ENCODE results near the gene LOXL4. TPM values are rescaled to one million over a fixed set of nuclear protein-coding genes. Genes with fewer than 3 reads are reported as not detected.

The LOXL4 gene
- total RNA-seq, 4 donors from 2014 or later = 1.9 to 6.4 (median 2.8) TPM

DNA sequence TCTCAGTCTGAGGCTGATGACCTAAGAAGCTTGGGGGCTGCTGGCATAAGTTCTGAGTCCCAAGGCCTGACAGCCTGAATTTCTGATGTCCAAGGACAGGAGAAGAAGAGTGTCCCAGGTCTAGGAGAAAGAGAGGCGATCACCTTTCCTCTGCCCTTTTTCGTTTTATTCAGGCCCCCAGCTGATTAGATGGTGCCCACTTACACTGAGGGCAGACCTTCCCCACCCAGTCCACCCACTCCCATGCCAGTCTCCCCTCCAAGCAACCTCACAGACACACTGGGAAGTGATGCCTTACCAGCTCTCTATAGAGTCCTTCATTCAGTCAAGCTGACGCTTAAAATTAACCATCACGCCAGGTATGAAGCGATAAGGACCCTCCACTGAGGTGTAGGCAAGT is 19.3 kb upstream of the LOXL4 start:
- TF ChIP-seq, protein P1, sequence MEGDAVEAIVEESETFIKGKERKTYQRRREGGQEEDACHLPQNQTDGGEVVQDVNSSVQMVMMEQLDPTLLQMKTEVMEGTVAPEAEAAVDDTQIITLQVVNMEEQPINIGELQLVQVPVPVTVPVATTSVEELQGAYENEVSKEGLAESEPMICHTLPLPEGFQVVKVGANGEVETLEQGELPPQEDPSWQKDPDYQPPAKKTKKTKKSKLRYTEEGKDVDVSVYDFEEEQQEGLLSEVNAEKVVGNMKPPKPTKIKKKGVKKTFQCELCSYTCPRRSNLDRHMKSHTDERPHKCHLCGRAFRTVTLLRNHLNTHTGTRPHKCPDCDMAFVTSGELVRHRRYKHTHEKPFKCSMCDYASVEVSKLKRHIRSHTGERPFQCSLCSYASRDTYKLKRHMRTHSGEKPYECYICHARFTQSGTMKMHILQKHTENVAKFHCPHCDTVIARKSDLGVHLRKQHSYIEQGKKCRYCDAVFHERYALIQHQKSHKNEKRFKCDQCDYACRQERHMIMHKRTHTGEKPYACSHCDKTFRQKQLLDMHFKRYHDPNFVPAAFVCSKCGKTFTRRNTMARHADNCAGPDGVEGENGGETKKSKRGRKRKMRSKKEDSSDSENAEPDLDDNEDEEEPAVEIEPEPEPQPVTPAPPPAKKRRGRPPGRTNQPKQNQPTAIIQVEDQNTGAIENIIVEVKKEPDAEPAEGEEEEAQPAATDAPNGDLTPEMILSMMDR (IDR thresholded peaks at IDR 0.05) = no peak
- TF ChIP-seq POLR2AphosphoS5 (IDR thresholded peaks at IDR 0.05) (no peak), POLR2A (IDR thresholded peaks at IDR 0.05) (no peak), EP300 (IDR thresholded peaks at IDR 0.05; ENCODE audit: low read depth) (no peak)
- no peaks in the 10 kb centered on the region for H3K36me3 ChIP-seq
- H3K27me3 ChIP-seq = no peaks in the 10 kb centered on the region
- H3K27ac ChIP-seq = no peak overlapping the region
- no peaks in the 10 kb centered on the region for H3K4me1 ChIP-seq
- H3K9me3 ChIP-seq = no peaks in the 10 kb centered on the region
- intact Hi-C loops (cut with DNase I; ENCODE audit: low total_unique reads) = no loop called here
- WGBS, 2 donors (ENCODE audit: low coverage in 1 of 2) = 84% methylated on average over 5 of the region's 5 CpGs; no CpG with 5 or more reads in 1 of the 2 donors
- in situ Hi-C loops (cut with MboI; ENCODE audit: low pct_ligation_motif_present in 1 of 4, low pct_unique_long_range_greater_than_20kb in 1 of 4, low sequenced_read_pairs in 3 of 4) = no loop called here
- no peak for DNase-seq
- H3K4me3 ChIP-seq = no peak overlapping the region

DNA sequence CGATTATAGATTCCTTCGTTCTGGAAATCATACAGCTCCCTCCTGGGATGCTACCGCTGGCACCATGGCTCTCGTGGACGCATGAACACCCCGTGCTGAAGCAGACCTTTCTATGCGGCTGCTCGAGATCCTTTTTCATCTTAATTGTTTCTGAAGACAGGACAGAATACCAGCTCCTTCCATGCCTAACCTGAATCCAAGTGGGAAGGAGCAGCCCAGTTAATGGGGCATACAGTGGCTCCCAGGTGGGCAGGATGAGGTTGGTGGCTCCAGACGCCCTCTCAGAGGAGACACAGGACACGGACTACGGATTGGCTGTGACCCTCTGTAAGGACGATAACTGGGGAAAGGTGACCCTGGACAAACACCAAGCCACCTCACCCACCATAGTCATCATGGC is 18.4 kb upstream of the LOXL4 start:
- no peak overlapping the region for H3K27ac ChIP-seq
- no peak overlapping the region for H3K4me3 ChIP-seq
- in situ Hi-C loops (cut with MboI; ENCODE audit: low pct_ligation_motif_present in 1 of 4, low pct_unique_long_range_greater_than_20kb in 1 of 4, low sequenced_read_pairs in 3 of 4) = no loop called here
- no peaks in the 10 kb centered on the region for H3K4me1 ChIP-seq
- H3K9me3 ChIP-seq = no peaks in the 10 kb centered on the region
- TF ChIP-seq POLR2A (IDR thresholded peaks at IDR 0.05) (no peak), POLR2AphosphoS5 (IDR thresholded peaks at IDR 0.05) (no peak), EP300 (IDR thresholded peaks at IDR 0.05; ENCODE audit: low read depth) (no peak)
- TF ChIP-seq, protein P1 (IDR thresholded peaks at IDR 0.05) = no peak
- no peaks in the 10 kb centered on the region for H3K36me3 ChIP-seq
- 91 to 97% methylated on average over 8 to 12 of the region's 12 CpGs for WGBS, 2 donors (ENCODE audit: low coverage in 1 of 2)
- no peak for DNase-seq
- intact Hi-C loops (cut with DNase I; ENCODE audit: low total_unique reads) = no loop called here
- no peaks in the 10 kb centered on the region for H3K27me3 ChIP-seq

DNA sequence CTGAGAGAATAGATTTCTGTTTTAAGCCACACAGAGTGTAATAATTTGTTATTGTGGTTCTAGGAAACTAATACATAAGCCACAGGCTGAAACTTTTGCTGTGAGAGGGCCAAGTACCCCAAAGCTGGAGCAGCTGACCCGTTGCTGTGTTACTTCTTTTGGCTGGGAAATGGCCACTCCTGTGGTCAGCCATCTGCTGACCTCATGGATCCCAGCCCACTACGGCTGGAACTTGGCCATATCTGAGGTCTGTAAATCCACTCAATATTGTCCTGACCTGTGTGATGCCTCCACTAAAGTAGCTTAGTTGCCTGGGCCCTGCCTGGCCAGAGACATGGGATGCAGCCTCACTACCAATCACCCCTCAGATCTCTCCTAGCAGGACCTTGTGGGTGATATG is 17.4 kb upstream of the LOXL4 start:
- Histone ChIP-seq H3K4me3 (no peak overlapping the region), H3K9me3 (no peaks in the 10 kb centered on the region), H3K27me3 (no peaks in the 10 kb centered on the region), H3K36me3 (no peaks in the 10 kb centered on the region), H3K4me1 (no peaks in the 10 kb centered on the region), H3K27ac (no peak overlapping the region)
- DNase-seq = no peak
- in situ Hi-C loops (cut with MboI; ENCODE audit: low pct_ligation_motif_present in 1 of 4, low pct_unique_long_range_greater_than_20kb in 1 of 4, low sequenced_read_pairs in 3 of 4) = no loop called here
- TF ChIP-seq, protein P1 (IDR thresholded peaks at IDR 0.05) = no peak
- TF ChIP-seq EP300 (IDR thresholded peaks at IDR 0.05; ENCODE audit: low read depth) (no peak), POLR2AphosphoS5 (IDR thresholded peaks at IDR 0.05) (no peak), POLR2A (IDR thresholded peaks at IDR 0.05) (no peak)
- intact Hi-C loops (cut with DNase I; ENCODE audit: low total_unique reads) = no loop called here
- 54% methylated on average over 2 of the region's 2 CpGs; no CpG with 5 or more reads in 1 of the 2 donors for WGBS, 2 donors (ENCODE audit: low coverage in 1 of 2)

DNA sequence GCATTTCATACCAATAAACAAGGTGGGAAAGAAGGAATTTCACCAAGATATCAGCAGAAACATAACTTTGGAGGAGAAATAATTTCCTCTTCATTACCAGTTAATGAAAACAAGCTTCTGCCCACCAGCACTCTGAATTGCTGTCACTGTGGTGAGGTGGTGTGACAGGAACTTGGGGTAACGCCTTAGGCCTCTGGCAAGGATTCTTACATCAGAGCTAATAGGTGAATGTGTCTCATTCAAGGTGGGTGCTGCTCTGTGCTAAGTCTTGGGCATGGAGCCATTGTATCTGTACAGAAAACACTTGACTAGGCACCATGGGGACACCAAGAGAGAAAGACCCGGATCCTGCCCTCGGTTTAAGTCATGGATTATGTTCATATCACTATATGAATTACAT is 8.3 kb upstream of the LOXL4 start:
- in situ Hi-C loops (cut with MboI; ENCODE audit: low pct_ligation_motif_present in 1 of 4, low pct_unique_long_range_greater_than_20kb in 1 of 4, low sequenced_read_pairs in 3 of 4) (no loop called here), intact Hi-C loops (cut with DNase I; ENCODE audit: low total_unique reads) (no loop called here)
- Histone ChIP-seq H3K27me3 (no peaks in the 10 kb centered on the region), H3K9me3 (no peaks in the 10 kb centered on the region), H3K4me3 (no peak overlapping the region), H3K27ac (no peak overlapping the region), H3K4me1 (no peaks in the 10 kb centered on the region), H3K36me3 (no peaks in the 10 kb centered on the region)
- 50 to 87% methylated on average over 1 to 3 of the region's 3 CpGs for WGBS, 2 donors (ENCODE audit: low coverage in 1 of 2)
- no peak for DNase-seq
- TF ChIP-seq POLR2AphosphoS5 (IDR thresholded peaks at IDR 0.05) = no peak
- TF ChIP-seq EP300 (IDR thresholded peaks at IDR 0.05; ENCODE audit: low read depth) = no peak
- TF ChIP-seq, protein P1 (IDR thresholded peaks at IDR 0.05) = no peak
- no peak for TF ChIP-seq POLR2A (IDR thresholded peaks at IDR 0.05)

Measured in transverse colon (tissue), 4 donors.